ENCODE data around the gene TMEM53.
"Not testable (repeated sequence)": the region's sequence is repeated elsewhere in the genome, so short reads cannot be mapped to it uniquely, and the experiment has no call there.

Gene TMEM53

DNA sequence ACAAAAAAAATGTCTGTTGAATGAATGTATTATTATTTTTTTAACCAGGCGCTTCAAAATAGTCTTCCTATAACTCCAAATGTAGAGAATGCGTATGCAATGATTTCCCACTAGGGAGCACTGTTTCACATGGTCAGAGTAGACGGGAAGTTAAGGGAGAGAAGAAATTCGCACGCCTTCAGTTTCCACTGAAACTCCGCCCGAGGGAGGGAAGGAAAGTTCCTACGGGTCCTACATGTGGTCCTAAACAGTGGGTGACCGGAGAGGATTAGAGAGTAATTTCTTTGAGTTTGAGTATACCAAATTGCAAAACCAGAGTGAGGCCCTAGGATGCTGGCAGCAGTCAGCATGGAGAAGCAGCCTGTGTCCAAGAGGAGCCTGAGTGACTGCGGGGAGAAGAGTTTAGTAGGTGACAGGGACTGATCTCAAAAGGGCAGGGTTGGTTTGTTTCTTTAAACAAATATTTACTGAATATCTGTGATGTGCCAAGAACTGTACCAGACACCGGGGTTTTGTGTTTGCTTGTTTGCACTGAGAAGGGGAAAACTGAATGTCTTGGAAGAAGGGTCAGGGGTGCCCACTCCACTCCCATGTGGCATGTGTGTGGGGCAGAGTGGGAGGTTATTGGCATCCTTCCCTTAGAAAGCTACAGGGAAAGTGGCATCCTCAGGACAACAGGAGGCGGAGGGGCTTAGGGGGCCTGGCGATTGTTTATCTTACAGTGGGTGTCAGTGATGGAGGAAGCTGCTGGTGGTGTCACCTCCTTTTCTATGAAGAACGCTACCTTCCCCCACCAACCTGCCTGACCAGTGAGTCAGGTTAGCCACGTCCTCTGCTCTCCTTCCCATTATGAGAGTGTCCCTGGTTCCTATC is 33.9 kb upstream of the TMEM53 start:
- Histone ChIP-seq H3K9me3 (ENCODE audit: low read length) (peaks cover 14% of the 10 kb centered on the region), H3K4me1 (ENCODE audit: insufficient read depth, low read length) (no peaks in the 10 kb centered on the region), H3K36me3 (ENCODE audit: insufficient read depth, low read length) (peaks cover 2% of the 10 kb centered on the region), H3K27me3 (ENCODE audit: insufficient read depth, low read length) (no peaks in the 10 kb centered on the region), H3K4me3 (ENCODE audit: low read length) (no peak overlapping the region), H2AFZ (ENCODE audit: low read depth, low read length) (no peak overlapping the region)

DNA sequence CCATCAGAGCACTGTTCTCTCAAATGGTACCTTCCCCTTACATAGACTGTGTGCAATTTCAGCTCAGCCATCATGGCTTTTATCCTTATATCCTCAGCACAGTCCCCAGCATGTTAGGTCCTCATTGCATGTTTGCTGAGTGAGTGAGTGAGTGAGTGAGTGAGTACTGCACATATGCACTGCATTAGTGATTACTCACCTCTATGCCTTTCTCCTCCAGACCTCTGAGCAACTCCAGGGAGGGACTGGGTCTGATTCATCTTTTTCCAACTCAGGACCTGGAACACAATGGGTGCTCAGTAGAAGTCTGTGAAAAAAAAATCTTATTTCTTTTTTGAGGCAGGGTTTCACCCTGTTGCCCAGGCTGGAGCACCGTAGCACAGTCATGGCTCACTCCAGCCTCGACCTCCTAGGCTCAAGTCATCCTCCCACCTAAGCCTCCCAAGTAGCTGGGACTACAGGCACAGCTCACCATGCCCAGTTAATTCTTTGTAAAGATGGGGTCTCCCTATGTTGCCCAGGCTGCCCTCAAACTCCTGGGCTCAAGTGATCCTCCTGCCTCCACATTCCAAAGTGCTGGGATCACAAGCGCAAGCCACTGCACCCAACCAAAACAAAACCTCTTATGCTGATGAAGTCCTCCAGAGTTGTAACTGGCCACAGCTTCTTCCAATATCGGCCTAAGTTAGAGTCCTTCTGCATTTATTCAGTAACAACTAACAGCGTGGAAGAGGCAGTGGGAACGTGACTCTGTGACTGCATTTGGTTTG is 33.0 kb upstream of the TMEM53 start:
- no peaks in the 10 kb centered on the region for H3K4me1 ChIP-seq (ENCODE audit: insufficient read depth, low read length)
- no peak overlapping the region for H3K4me3 ChIP-seq (ENCODE audit: low read length)
- H3K9me3 ChIP-seq (ENCODE audit: low read length): peaks cover 14% of the 10 kb centered on the region
- peaks cover 2% of the 10 kb centered on the region for H3K36me3 ChIP-seq (ENCODE audit: insufficient read depth, low read length)
- no peaks in the 10 kb centered on the region for H3K27me3 ChIP-seq (ENCODE audit: insufficient read depth, low read length)
- H2AFZ ChIP-seq (ENCODE audit: low read depth, low read length): no peak overlapping the region

DNA sequence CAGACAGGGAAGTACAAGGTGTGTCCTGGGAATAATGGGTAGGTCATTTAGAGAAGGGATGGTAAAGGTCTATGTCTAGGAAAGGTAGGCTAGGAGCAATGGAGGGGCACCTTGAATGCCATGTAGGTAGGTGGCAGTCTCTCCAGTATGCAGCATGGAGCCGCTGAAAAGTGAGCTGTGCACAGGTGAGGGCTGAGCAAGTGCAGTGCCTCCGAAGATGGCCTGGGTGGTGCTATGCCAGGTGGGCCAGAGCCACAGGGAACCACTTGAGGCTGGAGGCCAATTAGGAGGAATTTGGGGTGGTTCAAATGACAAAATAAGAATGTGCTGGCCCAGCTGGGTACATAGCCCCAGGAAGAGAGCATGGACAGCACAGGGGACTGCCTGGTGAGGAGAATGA is 31.7 kb upstream of the TMEM53 start:
- Histone ChIP-seq H3K36me3 (ENCODE audit: insufficient read depth, low read length) (peaks cover 2% of the 10 kb centered on the region), H3K27me3 (ENCODE audit: insufficient read depth, low read length) (no peaks in the 10 kb centered on the region), H3K4me1 (ENCODE audit: insufficient read depth, low read length) (no peaks in the 10 kb centered on the region), H2AFZ (ENCODE audit: low read depth, low read length) (no peak overlapping the region), H3K4me3 (ENCODE audit: low read length) (no peak overlapping the region), H3K9me3 (ENCODE audit: low read length) (peaks cover 14% of the 10 kb centered on the region)

GRCh38 chr1:44705470-44705869 is 31.2 kb upstream of the TMEM53 start:
- Histone ChIP-seq H3K4me1 (ENCODE audit: insufficient read depth, low read length) (no peaks in the 10 kb centered on the region), H3K36me3 (ENCODE audit: insufficient read depth, low read length) (peaks cover 2% of the 10 kb centered on the region), H3K4me3 (ENCODE audit: low read length) (no peak overlapping the region), H2AFZ (ENCODE audit: low read depth, low read length) (no peak overlapping the region), H3K9me3 (ENCODE audit: low read length) (peaks cover 14% of the 10 kb centered on the region), H3K27me3 (ENCODE audit: insufficient read depth, low read length) (no peaks in the 10 kb centered on the region)

GRCh38 chr1:44701141-44701573 is 26.9 kb upstream of the TMEM53 start:
- H3K27me3 ChIP-seq (ENCODE audit: insufficient read depth, low read length): no peaks in the 10 kb centered on the region

GRCh38 chr1:44700573-44700972 is 26.3 kb upstream of the TMEM53 start:
- Histone ChIP-seq H3K9me3 (ENCODE audit: low read length) (no peaks in the 10 kb centered on the region), H3K27me3 (ENCODE audit: insufficient read depth, low read length) (no peaks in the 10 kb centered on the region), H3K36me3 (ENCODE audit: insufficient read depth, low read length) (no peaks in the 10 kb centered on the region), H3K4me3 (ENCODE audit: low read length) (no peak overlapping the region), H2AFZ (ENCODE audit: low read depth, low read length) (no peak overlapping the region), H3K4me1 (ENCODE audit: insufficient read depth, low read length) (no peaks in the 10 kb centered on the region)

More at GRCh38 chr1:44701141-44701573, 26.9 kb upstream of the TMEM53 start:
- Histone ChIP-seq H2AFZ (ENCODE audit: low read depth, low read length) (no peak overlapping the region), H3K9me3 (ENCODE audit: low read length) (no peaks in the 10 kb centered on the region), H3K36me3 (ENCODE audit: insufficient read depth, low read length) (no peaks in the 10 kb centered on the region), H3K4me1 (ENCODE audit: insufficient read depth, low read length) (no peaks in the 10 kb centered on the region), H3K4me3 (ENCODE audit: low read length) (no peak overlapping the region)

DNA sequence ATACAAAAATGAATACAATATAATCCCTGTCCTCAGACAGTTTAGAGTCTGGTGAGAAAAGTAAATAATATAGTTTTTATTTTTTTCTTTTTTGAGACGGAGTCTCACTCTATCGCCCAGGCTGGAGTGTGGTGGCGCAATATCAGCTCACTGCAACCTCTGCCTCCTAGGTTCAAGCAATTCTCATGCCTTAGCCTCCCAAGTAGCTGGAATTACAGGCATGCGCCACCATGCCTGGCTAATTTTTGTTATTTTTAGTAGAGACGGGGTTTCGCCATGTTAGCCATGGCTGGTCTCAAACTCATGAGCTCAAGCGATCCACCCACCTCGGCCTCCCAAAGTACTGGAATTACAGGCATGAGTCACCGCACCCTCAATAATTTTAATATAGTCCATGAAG is 25.1 kb upstream of the TMEM53 start:
- not testable (repeated sequence) for H3K27me3 ChIP-seq (ENCODE audit: insufficient read depth, low read length); H3K4me1 ChIP-seq (ENCODE audit: insufficient read depth, low read length); H3K9me3 ChIP-seq (ENCODE audit: low read length); H3K36me3 ChIP-seq (ENCODE audit: insufficient read depth, low read length); H2AFZ ChIP-seq (ENCODE audit: low read depth, low read length); H3K4me3 ChIP-seq (ENCODE audit: low read length)

- Histone ChIP-seq H2AFZ (ENCODE audit: low read depth, low read length) (no peak overlapping the region), H3K9me3 (ENCODE audit: low read length) (no peaks in the 10 kb centered on the region), H3K4me3 (ENCODE audit: low read length) (no peak overlapping the region), H3K27me3 (ENCODE audit: insufficient read depth, low read length) (no peaks in the 10 kb centered on the region), H3K36me3 (ENCODE audit: insufficient read depth, low read length) (no peaks in the 10 kb centered on the region), H3K4me1 (ENCODE audit: insufficient read depth, low read length) (no peaks in the 10 kb centered on the region)
Observed at GRCh38 chr1:44698138-44698537, 23.9 kb upstream of the TMEM53 start.

DNA sequence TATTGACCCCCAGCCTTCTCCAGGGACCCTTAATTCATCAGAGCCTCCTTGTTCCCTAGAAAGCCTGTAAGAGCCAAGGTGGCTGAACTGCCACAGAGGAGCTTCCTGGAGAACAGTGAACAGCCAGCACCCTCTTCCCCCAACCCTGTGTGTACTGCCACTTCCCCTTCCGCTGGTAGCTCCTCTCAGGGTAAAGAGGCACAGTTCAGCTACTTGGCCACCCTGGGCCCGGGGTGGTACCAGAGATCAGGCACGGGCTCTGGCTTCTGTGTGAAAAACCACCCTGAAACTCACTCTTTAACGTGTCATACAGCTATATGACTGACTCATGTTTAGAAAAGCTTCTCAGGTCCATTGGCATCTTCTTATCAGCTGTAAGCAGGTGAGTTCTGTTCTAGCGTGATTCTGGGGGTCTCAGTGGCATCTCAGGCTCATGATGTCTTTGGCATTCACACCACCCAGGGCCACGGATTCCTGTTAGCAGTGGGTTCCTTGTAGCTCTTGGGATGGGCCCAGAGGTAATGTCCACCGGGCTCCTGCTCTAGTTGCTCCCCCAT is 22.6 kb upstream of the TMEM53 start:
- no peak overlapping the region for H3K4me3 ChIP-seq (ENCODE audit: low read length)
- H3K9me3 ChIP-seq (ENCODE audit: low read length): no peaks in the 10 kb centered on the region
- H3K4me1 ChIP-seq (ENCODE audit: insufficient read depth, low read length): no peaks in the 10 kb centered on the region
- H3K27me3 ChIP-seq (ENCODE audit: insufficient read depth, low read length): no peaks in the 10 kb centered on the region
- no peak overlapping the region for H2AFZ ChIP-seq (ENCODE audit: low read depth, low read length)
- no peaks in the 10 kb centered on the region for H3K36me3 ChIP-seq (ENCODE audit: insufficient read depth, low read length)

GRCh38 chr1:44696101-44696500 is 21.8 kb upstream of the TMEM53 start:
- H3K4me3 ChIP-seq (ENCODE audit: low read length): no peak overlapping the region

GRCh38 chr1:44695671-44696070 is 21.4 kb upstream of the TMEM53 start:
- no peaks in the 10 kb centered on the region for H3K9me3 ChIP-seq (ENCODE audit: low read length)
- H3K36me3 ChIP-seq (ENCODE audit: insufficient read depth, low read length): no peaks in the 10 kb centered on the region
- no peaks in the 10 kb centered on the region for H3K27me3 ChIP-seq (ENCODE audit: insufficient read depth, low read length)
- H3K4me3 ChIP-seq (ENCODE audit: low read length): no peak overlapping the region
- H3K4me1 ChIP-seq (ENCODE audit: insufficient read depth, low read length): no peaks in the 10 kb centered on the region
- H2AFZ ChIP-seq (ENCODE audit: low read depth, low read length): no peak overlapping the region

More at GRCh38 chr1:44696101-44696500, 21.8 kb upstream of the TMEM53 start:
- H3K27me3 ChIP-seq (ENCODE audit: insufficient read depth, low read length): no peaks in the 10 kb centered on the region
- H3K9me3 ChIP-seq (ENCODE audit: low read length): no peaks in the 10 kb centered on the region
- no peaks in the 10 kb centered on the region for H3K4me1 ChIP-seq (ENCODE audit: insufficient read depth, low read length)
- no peak overlapping the region for H2AFZ ChIP-seq (ENCODE audit: low read depth, low read length)
- no peaks in the 10 kb centered on the region for H3K36me3 ChIP-seq (ENCODE audit: insufficient read depth, low read length)

DNA sequence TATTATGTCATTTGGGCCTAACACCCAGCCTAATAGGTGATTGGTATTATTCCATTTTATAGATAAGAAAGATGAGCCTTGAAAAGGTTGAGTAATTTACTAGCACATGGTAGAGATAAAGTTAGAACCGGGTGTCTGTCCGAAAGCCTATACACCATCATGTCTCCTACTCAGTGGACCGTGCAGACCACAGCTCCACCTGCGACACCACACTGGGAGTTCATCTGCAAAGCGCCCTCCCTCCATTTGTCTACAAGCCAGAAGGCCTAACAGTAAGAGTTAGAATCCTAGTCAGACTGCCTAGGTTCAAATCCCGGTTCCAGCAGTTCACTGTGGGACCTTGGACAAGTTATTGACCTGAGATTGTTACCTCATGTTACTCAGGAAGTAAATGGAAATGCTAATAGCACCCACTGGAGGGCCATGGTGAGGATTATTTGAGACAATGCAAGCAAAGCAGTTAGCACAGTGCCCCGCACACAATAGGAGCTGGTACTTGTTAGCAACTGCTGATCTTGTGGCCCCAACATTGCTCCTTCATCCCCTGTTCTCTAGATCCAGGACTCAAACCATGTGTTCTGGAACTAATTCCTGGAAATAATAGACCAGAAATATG is 20.7 kb upstream of the TMEM53 start:
- H3K36me3 ChIP-seq (ENCODE audit: insufficient read depth, low read length): no peaks in the 10 kb centered on the region
- H2AFZ ChIP-seq (ENCODE audit: low read depth, low read length): no peak overlapping the region
- no peak overlapping the region for H3K4me3 ChIP-seq (ENCODE audit: low read length)
- no peaks in the 10 kb centered on the region for H3K9me3 ChIP-seq (ENCODE audit: low read length)
- no peaks in the 10 kb centered on the region for H3K4me1 ChIP-seq (ENCODE audit: insufficient read depth, low read length)
- H3K27me3 ChIP-seq (ENCODE audit: insufficient read depth, low read length): no peaks in the 10 kb centered on the region

DNA sequence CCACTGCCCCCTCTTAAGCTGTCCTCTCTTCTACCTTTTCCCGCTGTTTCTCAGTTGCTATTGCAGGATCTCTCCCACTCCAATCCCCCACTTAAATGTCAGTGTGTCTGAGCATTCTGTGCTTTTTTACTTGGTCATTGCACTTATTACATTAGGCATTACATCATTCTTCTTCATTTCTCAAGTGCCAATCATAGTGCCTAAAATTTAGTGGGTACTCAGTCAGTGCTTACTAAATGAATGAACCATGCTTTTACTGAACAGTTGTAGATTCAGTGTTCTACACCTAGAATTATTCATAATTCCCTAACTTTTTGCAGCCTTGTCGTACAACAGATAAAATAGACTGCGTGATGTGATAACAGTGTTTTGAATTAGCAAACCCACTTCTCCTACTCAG is 19.6 kb upstream of the TMEM53 start:
- no peaks in the 10 kb centered on the region for H3K9me3 ChIP-seq (ENCODE audit: low read length)
- no peak overlapping the region for H2AFZ ChIP-seq (ENCODE audit: low read depth, low read length)
- H3K4me3 ChIP-seq (ENCODE audit: low read length): no peak overlapping the region
- H3K4me1 ChIP-seq (ENCODE audit: insufficient read depth, low read length): no peaks in the 10 kb centered on the region
- no peaks in the 10 kb centered on the region for H3K36me3 ChIP-seq (ENCODE audit: insufficient read depth, low read length)
- no peaks in the 10 kb centered on the region for H3K27me3 ChIP-seq (ENCODE audit: insufficient read depth, low read length)

Measured in neuron (in vitro differentiated cells).